ENCODE data around the gene NANOS1. TPM values are rescaled to one million over a fixed set of nuclear protein-coding genes. Genes with fewer than 3 reads are reported as not detected.

Gene NANOS1
- total and polyA plus RNA-seq, 2 of the 8 experiments (the other 6 are each of a cell fraction or from before 2014, with no cell fraction given), result 3.1 to 3.9 TPM

DNA sequence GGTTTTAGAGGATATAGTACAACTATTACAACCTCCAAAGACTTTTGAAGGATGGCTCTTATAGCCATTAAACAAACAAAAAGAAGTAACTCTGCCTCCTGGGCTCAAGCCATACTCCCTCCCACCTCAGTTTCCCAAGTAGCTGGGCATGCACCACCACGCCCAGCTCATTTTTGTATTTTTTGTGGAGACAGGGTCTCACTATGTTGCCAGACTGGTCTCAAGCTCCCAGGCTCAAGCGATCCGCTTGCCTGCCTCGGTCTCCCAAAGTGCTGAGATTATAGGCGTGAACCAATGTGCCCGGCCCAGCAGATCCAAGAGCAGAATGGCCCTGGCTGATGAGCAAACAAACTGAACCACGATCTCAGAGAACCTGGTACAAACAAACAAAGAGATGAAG lies 16.0 kb downstream of the NANOS1 start:
- H4K20me1 ChIP-seq (replicated peaks in 1 of 2; ENCODE audit: control insufficient read depth in 1 of 2, insufficient read depth in 2 of 2, low read length in 2 of 2), result peaks cover 18% of the 10 kb centered on the region in 2 experiments
- 94% methylated on average over 7 of the region's 7 CpGs; no CpG with 5 or more reads in 1 of the 2 experiments for WGBS, 2 experiments (ENCODE audit: extremely low coverage in 1 of 2, insufficient coverage in 1 of 2, insufficient read length in 1 of 2, insufficient replicate concordance in 2 of 2, low coverage in 1 of 2, low lambda C conversion rate in 2 of 2, missing lambda C conversion rate in 1 of 2)
- FAIRE-seq, result no peak
- TF ChIP-seq CBX8 (IDR thresholded peaks at IDR 0.05; ENCODE audit: borderline replicate concordance, low read depth, low read length) (no peak), YY1 (IDR thresholded peaks at IDR 0.05; ENCODE audit: low read depth, low read length) (no peak), SIX5 (IDR thresholded peaks at IDR 0.05; ENCODE audit: low read depth, low read length) (no peak), SP2 (IDR thresholded peaks at IDR 0.05; ENCODE audit: low read length) (no peak), POLR2AphosphoS5 (IDR thresholded peaks at IDR 0.05; ENCODE audit: low read depth, low read length) (no peak), HDAC6 (IDR thresholded peaks at IDR 0.05; ENCODE audit: low read depth, low read length) (no peak), PHF8 (conservative IDR thresholded peaks at IDR 0.05; ENCODE audit: low read depth, low read length) (no peak), TBP (IDR thresholded peaks at IDR 0.05; ENCODE audit: low read depth, low read length) (no peak), GABPA (IDR thresholded peaks at IDR 0.05; ENCODE audit: borderline replicate concordance, insufficient read depth, low read length) (no peak), TAF1 (IDR thresholded peaks at IDR 0.05; ENCODE audit: low read depth, low read length) (no peak), POU5F1 (IDR thresholded peaks at IDR 0.05; ENCODE audit: low read depth, low read length) (no peak), EP300 (IDR thresholded peaks at IDR 0.05; ENCODE audit: borderline replicate concordance in 1 of 2, low read depth in 2 of 2, low read length in 2 of 2) (no peak), RXRA (IDR thresholded peaks at IDR 0.05; ENCODE audit: insufficient read depth, low read depth, low read length) (no peak), RNF2 (IDR thresholded peaks at IDR 0.05; ENCODE audit: borderline replicate concordance, low read depth, low read length, missing control alignments, poor library complexity, severe bottlenecking) (no peak), SRF (IDR thresholded peaks at IDR 0.05; ENCODE audit: low read depth, low read length) (no peak)

More for the DNA sequence above, 16.0 kb downstream of the NANOS1 start:
- Histone ChIP-seq H3K36me3 (ENCODE audit: control insufficient read depth in 2 of 4, insufficient read depth in 4 of 4, low read length in 3 of 4) (peaks cover 69 to 100% (median 88%) of the 10 kb centered on the region in 4 experiments), H3K9ac (replicated peaks in 1 of 4; ENCODE audit: extremely low read depth in 1 of 4, low read depth in 3 of 4, low read length in 3 of 4) (no peak overlapping the region), H3K27me3 (replicated peaks in 1 of 4; ENCODE audit: control insufficient read depth in 3 of 4, extremely low read depth in 1 of 4, insufficient read depth in 3 of 4, low read length in 3 of 4) (no peaks in the 10 kb centered on the region), H2BK120ac (replicated peaks; ENCODE audit: low read depth, low read length) (no peak overlapping the region), H2BK20ac (ENCODE audit: low read length) (no peak overlapping the region), H4K8ac (ENCODE audit: extremely low read depth, insufficient read depth, low read length) (no peak overlapping the region), H3K23me2 (ENCODE audit: low read depth, low read length) (no peaks in the 10 kb centered on the region), H2AFZ (ENCODE audit: low read length) (no peak overlapping the region), H2BK12ac (ENCODE audit: low read depth, low read length) (no peak overlapping the region), H3K4me3 (ENCODE audit: extremely low read depth in 1 of 4, insufficient read depth in 2 of 4, low read depth in 3 of 4, low read length in 4 of 4) (no peak overlapping the region), H3K27ac (ENCODE audit: low read depth, low read length) (no peak overlapping the region), H3K79me2 (ENCODE audit: control insufficient read depth in 1 of 2, insufficient read depth in 2 of 2, low read length in 2 of 2) (peaks cover 0 to 82% of the 10 kb centered on the region in 2 experiments; a peak in 2 of 4 replicates), H3K4ac (replicated peaks; ENCODE audit: insufficient read length, low read depth, low read length) (no peak overlapping the region), H4K5ac (ENCODE audit: insufficient read length, low read depth, low read length) (no peak overlapping the region), H2BK5ac (ENCODE audit: low read depth, low read length) (no peak overlapping the region), H3K4me2 (ENCODE audit: insufficient read depth in 1 of 2, low read depth in 2 of 2, low read length in 2 of 2) (no peak overlapping the region), H3K9me3 (ENCODE audit: insufficient read depth in 2 of 2, low read depth in 1 of 2, low read length in 1 of 2) (no peaks in the 10 kb centered on the region), H2AK5ac (ENCODE audit: low read depth, low read length) (no peak overlapping the region), H4K91ac (replicated peaks; ENCODE audit: insufficient read length, low read length) (no peak overlapping the region), H3K79me1 (ENCODE audit: low read depth, low read length) (no peaks in the 10 kb centered on the region), H2BK15ac (ENCODE audit: low read length) (no peak overlapping the region), H3K14ac (ENCODE audit: insufficient read length) (no peak overlapping the region), H3K4me1 (replicated peaks in 1 of 4; ENCODE audit: control insufficient read depth in 3 of 4, insufficient read depth in 4 of 4, low read length in 3 of 4) (no peaks in the 10 kb centered on the region), H3K18ac (ENCODE audit: extremely low read depth, low read length) (no peak overlapping the region), H3K56ac (replicated peaks; ENCODE audit: insufficient read length, low read depth, low read length) (no peak overlapping the region), H3K23ac (ENCODE audit: insufficient read length) (no peak overlapping the region)
- POLR2A ChIA-PET (ENCODE audit: partially characterized antibody), result interaction anchor here (1.1 to 1.5 kb wide), 2 partner anchors 14 to 34 kb away, joined by 3 to 10 read pairs; no protein-coding TSS in a partner anchor
- CTCF ChIA-PET (ENCODE audit: partially characterized antibody), result interaction anchor here (0.6 kb wide), 1 partner anchor 22 kb away, joined by 3 read pairs; no protein-coding TSS in a partner anchor
- no peak for DNase-seq (ENCODE audit: low read depth in 1 of 2, low spot score in 2 of 2)
